NCI-H510A (cell line): Measurements from ENCODE around the gene GORAB.

Experiments used
- DNase-seq: peaks from one replicate; lab custom pipeline; 2025; lab: John Stamatoyannopoulos, UW

Gene GORAB

DNA sequence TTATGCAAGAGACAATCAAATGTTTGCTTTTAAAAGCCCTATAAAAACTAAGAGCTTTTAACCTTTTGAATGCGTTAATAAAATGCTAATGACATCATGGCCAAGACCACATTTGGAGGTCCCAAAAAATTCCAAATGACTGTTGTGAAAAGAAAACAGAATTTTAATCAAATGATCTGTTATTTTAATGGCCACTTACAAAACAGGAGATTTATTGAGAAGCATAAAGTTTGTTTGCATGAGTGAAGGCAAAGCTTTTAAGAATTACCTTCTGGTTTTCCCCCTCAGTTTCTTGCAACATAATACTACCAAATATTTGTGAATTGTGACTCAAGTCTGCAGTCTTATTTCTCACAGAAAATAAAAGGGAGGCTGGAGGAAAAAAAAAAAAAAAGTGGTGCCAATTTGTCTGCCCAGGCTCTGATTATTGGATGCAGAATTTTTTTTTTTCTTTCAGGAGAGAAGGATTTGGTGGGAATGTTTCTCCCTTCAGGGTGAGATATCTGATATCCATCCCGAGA, 60.7 kb downstream of the GORAB start:
- no peak for DNase-seq

DNA sequence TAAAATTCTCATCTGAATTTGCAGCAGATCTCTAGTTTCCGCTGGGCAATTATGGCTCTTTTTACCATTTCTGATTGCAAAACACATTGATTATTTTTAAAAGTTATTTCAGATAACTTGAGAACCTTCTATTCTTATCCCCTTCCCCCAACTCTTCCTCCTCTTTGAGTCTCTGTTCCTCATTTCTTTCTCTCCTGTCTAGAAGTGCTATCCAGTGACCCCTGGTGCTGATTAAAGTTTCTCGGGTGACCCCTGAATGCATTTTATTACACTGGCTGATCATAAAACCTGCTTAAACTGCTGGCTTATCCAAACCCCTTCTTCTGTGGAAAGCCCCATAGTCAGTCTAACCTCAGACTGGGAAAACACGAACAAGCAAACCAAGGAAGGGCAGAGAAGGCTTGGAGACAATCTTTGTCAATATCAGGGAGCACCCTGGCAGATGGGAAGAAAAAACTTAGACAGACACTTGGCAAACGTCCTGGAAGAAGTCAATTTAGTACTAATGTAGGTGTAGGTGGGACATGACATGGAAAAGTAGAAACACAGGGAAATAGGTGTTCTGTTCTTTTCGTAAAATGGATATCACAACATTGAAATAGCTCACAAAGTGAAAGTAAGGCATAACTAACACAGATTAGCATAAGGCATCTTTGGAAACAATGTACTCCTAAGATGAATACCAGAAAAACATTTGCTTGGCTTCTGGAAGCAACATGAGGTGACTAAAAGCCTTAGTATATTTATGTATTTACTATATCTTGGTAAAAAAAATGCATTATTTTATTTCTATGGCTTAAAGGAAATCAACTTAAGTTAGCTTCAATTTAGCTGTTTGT, 61.4 kb downstream of the GORAB start:
- no peak for DNase-seq

DNA sequence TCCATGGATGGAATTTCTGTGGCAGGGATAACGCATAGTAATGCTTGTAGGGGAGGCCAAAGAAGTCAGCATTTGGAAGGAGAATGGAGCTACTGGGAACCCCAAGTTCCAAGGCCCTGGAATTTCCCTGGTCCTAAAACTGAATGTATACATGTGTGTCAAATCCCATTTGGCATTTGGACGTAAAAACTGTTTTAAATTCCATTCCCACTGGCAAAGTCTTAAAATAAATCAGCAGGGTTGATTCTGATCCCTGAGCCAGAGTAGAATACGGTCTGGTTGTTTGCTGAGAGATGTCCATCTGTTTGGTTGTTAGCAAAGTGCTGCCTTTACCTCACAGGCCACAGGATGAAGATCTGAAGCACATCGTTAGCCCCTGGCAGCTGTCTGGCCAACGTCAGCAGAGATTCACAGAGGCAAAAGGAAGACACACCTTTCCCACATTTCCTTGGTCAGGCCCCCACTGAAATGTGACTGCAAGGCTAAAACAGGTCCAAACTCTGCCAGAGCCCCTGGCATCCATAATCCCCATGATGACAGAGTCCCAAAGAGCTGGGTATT, 62.2 kb downstream of the GORAB start:
- no peak for DNase-seq

DNA sequence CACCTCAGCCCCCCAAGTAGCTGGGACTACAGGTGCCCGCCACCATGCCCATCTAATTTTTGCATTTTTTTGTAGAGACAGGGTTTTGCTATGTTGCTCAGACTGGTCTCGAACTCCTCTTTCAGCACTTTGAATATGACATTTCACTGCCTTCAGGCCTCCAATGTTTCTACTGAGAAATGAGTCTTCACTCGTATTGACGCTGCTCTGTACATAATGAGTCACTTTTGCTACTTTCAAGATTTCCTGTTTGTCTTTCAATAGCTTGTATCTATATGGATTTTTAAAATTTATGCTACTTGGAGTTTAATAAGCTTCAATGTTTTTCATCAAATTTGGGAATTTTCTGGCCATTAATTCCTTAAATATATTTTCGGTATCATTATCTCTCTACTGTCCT, 64.7 kb downstream of the GORAB start:
- DNase-seq, result no peak

DNA sequence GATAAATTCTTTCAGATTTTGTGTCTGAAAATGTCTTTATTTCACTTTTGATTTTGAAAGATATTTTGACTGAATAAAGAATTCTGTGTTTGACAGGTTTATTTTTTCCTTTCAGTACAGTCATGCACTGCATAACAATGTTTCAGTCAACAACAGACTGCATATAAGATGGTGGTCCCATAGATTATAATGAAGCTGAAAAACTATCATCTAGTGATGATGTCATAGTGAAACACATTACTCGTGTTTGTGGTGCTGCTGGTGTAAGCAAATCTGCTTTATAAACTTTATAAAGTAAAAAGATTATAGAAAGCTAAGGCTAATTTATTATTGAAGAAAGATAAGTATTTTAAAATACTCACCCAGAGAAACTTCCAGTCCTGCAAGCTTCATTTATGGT, 66.7 kb downstream of the GORAB start:
- no peak for DNase-seq

DNA sequence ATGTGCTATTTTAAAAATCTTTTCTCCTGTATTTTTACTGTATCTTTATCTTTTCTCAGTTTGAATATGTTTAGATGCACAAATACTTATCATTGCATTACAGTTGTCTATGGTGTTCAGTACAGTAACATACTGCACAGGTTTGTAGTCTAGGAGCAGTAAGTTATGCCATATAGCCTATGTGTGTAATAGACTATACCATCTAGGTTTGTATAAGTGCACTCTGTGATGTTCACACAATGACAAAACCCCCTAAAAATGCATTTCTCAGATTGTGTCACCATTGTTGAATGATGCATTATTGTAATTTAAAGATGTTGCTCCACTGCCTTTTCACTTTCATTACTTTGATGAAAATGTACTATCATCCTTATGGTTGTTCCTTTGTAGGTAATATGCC, 67.1 kb downstream of the GORAB start:
- no peak for DNase-seq

DNA sequence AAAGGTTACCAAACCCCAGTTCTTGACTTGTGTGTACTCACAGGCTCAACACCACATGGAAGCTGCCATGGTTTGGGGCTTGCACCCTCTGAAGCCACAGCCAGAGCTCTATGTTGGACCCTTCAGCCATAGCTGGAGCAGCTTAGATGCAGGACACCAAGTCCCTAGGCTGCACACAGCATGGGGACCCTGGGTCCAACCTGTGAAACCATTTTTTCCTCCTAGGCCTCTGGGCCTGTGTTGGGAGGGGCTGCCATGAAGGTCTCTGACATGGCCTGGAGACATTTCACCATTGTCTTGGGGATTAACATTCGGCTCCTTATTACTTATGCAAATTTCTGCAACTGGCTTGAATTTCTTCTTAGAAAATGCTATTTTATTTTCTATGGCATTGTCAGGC, 69.9 kb downstream of the GORAB start:
- no peak for DNase-seq
